Measurements from ENCODE around the gene BDKRB2.

The BDKRB2 gene

DNA sequence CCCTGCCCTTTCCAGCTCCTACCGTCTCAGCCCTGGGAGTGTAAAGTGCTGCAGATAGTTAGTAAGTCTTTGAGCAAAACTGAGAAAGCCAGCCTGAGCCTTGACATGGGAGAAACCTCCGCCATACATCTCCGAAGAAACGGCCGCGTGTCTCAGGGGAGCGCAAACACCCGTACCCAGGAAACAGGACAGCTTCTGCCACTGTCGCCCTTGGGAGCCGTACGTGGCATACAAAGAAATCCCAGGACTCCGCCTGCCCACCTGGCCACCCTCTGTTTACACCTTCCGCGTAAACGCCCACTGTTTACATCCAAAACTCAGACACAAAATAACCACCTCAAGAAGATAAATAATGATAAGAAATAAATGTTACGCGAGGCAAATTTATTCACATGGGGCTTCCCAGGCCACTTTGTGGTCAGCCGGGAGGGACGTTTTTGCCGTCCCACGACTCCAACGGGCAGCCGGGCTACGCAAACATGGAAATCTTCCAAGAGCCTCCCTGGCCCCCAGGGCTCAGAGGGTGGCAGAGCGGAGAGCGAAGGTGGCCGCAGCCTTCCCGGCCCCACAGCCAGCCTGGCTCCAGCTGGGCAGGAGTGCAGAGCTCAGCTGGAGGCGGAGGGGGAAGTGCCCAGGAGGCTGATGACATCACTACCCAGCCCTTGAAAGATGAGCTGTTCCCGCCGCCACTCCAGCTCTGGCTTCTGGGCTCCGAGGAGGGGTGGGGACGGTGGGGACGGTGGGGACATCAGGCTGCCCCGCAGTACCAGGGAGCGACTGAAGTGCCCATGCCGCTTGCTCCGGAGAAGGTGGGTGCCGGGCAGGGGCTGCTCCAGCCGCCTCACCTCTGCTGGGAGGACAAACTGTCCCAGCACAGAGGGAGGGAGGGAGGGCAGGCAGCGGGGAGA is at the start of gene BDKRB2:
Gene BDKRB2, plus strand, starts transcription at position 689 of the 908 bp plus-strand sequence. CDS start 32,269 bp downstream, outside the sequence.
- peak; percentile 89 for DNase-seq (ENCODE audit: low read depth)

DNA sequence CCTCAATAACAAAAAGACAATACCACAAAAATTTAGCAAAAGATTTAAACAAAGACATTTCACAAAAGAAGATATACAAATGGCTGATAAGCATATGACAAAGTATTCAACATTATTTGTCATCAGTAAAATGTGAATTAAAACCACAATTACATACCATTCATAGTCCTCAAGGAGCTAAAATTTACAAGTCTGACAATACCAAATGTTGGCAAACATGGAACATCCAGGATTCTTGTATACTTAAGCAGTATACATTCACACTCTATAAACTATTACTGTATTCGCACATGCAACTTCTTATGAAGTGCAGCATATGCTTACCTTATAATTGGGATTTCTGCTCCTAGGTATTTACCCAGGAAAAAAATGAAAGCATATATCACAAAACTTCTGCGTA is 49.7 kb upstream of the BDKRB2 start:
- no peak for DNase-seq (ENCODE audit: low read depth)

DNA sequence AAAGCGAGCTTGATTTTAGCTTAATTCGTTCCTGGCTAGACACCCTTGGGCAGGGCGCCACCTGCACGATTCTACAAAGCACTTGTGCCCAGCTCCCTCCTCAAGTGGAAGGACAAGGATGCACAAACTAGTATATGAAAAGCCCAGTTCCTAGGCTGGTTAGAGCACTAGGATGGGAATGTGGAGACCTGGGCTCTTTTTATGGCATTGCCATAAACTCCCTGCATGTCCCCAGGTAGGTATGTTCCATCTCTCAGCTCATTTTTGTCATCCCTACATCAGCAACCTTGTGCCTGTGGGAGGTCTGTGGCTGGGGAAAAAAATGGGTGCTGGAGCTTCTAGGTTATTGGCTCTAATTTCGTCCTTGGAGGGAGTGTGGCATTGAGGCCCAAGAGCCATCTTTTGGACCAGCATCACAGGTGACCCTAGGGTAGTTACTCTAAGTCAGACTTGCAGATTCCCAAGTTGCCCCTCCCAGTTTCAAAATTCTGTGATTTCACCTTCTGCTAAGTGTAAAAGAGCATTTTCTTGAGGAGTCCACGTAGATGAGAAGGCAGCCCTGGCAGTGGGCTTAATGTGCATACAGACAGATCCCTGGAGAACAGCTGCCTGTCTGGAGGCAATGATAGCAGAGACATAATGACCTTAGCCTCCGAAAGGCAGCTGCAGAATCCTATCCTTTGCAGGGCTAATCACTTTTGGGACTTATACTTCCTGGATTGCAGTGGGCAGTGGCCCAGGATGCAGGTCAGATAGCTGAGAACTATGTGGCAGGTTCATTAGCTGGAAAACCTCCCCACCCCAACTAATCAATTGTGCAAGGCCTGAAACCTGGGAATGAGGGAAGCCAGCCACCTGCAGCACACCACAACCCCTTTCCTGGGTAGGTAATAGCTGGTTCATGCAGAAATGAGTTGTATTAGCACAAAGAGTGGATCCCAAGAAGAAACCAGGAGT is 47.6 kb upstream of the BDKRB2 start:
- no peak for DNase-seq (ENCODE audit: low read depth)

DNA sequence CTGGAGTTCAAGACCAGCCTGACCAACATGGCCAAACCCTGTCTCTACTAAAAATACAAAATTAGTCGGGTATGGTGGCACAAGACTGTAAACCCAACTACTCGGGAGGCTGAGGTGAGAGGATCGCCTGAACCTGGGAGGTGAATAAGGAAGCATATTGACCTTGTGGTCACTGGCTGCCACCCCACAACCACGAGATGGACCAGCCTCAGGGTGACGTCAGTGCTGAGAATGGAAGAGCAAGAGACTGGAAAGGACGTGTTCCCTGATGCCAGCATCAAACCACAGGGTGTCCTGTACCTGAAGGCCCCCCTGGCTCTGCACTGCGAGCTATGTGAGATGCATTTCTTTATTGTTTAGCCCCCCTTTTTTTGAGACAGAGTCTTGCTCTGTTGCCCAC is 45.9 kb upstream of the BDKRB2 start:
- DNase-seq (ENCODE audit: low read depth) = no peak

DNA sequence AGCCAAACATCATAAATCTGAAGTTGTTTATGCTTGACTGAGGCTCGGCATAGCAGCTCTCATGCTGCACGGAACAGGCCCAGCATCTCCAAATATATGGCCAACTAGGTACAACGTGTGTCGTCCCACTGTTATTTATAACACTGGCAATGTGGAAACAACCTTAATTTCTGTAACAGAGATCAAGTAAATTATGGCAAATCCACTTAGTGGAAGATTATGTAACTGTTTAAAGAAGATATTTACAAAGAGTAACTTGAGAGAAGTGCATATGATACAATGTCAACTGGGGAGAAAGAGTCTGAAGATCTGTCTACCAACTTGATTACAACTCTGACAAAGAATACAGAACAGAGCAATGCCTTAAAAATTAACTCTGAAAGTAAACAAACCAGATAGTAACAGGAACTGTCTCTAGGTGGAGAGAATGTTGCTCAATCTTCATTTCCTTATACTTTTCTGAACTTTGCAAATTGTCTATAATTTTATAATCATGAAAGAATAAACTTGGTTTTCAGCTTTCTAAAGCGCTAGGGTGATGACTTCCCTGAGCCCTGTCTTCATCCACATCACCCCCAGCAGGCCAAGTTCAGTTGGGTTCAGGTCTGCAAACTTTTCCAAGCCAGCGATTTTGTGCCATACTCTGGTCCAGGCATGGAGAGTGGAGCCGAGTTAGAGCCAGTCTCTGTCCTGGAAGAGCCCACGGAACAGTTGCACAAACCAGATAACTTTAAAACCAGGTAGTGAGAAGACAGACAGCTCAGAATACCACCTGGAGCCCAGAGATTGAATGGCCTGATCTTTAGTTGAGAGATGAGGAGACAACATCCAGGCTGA is 44.3 kb upstream of the BDKRB2 start:
- peak; percentile 39 for DNase-seq (ENCODE audit: low read depth)

DNA sequence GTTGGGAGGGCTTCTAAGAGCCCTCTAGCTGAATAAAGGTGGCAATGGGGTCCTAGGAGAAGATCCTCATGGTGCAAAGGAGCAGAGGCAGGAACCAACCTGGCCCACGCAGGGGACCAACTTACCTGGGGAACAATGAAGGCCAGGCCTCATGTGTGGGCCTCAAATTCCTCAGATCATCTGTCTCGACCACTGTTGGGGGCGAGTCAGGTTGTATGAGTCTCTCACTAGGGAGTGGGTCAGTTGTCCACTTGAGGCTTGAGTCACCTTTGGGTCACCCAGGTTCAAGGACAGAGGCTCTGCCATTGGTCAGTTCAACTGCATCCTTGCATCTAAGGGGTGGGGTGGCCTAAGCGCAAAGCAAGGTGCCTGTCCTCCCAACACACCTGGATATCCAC is 43.7 kb upstream of the BDKRB2 start:
- DNase-seq (ENCODE audit: low read depth) = no peak

DNA sequence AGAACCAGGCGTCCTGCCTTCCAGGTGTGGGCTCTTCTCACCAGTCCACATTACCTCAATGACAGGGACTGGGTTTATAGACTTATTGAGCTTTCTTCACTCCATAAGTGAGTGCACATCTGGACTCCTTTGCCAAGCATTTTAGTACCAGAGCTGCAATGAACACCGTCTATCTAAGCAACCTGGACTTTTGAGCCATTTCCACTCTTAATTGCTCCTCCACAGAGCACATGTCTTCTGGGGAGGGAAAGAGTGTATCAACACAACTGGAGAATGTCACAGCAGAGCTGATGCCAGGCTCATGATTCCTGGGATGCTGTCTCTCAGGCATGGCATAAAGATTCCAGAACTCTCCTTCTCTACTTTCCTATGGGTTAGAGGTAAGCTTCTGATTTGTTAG is 43.0 kb upstream of the BDKRB2 start:
- DNase-seq (ENCODE audit: low read depth) = no peak

DNA sequence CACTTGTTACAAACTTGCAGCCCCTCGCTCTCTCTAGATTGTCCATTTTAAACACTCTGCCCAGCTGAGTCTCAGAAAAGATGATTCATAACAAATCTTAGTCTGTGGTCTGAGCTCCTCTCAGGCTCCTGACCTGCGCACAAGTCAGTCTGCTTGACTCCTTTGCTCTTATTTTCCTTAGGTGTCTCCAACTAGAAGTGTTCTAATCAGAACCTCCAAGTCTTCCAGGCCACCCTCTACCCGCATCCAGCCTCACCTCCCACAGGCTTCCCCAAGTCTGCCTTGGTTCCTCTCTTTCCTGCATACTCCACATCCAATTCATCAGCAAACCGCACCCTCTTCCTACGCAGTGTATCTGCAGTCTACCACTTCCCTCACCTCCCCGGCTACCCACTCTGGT is 42.4 kb upstream of the BDKRB2 start:
- peak; percentile 69 for DNase-seq (ENCODE audit: low read depth)

DNA sequence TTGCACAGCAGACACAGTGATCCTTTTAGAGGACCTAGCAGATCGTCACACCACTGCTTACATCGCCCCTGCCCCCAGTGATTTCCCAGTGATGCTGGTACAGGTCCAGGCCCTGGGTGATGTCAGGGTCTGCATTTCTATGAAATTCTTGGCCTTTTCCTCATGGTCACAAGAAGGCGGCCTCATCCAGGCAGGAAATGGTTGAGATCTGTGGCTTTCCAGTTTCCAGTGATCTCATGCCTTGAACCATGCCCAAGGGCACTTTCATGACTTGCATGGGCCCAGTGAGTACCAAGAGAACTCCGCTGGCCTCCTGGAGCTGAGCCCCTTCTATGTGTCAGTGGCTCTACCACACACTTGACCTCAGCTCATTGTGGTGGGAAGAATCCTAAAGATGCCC is 41.9 kb upstream of the BDKRB2 start:
- peak; percentile 64 for DNase-seq (ENCODE audit: low read depth)

DNA sequence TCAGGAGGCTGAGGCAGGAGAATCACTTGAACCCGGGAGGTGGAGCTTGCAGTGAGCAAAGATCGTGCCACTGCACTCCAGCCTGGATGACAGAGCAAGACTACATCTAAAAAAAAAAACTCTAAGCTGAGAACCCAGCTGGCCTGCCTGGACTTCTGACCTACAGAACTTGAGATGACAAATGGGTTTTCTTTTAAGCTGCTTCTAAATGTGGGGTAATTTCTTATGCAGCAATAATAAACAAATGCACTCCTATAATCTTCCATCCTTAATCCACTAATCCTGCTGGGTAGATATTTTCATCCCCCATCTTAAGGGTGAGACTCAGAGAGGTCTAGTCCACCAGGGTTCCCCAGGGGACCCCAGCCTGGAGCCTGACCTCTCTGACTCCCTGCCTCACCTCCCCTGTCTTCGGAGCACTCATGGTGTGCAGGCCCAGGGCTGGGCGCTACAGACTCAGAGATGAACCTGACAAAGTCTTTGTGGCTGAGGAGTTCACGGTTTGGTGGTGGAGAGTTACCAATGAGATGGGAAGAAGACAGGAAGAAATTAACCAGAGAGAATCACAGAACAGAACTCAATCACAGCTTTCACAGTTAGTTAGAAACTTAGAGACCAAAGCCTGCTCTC is 39.7 kb upstream of the BDKRB2 start:
- peak; percentile 44 for DNase-seq (ENCODE audit: low read depth)

DNA sequence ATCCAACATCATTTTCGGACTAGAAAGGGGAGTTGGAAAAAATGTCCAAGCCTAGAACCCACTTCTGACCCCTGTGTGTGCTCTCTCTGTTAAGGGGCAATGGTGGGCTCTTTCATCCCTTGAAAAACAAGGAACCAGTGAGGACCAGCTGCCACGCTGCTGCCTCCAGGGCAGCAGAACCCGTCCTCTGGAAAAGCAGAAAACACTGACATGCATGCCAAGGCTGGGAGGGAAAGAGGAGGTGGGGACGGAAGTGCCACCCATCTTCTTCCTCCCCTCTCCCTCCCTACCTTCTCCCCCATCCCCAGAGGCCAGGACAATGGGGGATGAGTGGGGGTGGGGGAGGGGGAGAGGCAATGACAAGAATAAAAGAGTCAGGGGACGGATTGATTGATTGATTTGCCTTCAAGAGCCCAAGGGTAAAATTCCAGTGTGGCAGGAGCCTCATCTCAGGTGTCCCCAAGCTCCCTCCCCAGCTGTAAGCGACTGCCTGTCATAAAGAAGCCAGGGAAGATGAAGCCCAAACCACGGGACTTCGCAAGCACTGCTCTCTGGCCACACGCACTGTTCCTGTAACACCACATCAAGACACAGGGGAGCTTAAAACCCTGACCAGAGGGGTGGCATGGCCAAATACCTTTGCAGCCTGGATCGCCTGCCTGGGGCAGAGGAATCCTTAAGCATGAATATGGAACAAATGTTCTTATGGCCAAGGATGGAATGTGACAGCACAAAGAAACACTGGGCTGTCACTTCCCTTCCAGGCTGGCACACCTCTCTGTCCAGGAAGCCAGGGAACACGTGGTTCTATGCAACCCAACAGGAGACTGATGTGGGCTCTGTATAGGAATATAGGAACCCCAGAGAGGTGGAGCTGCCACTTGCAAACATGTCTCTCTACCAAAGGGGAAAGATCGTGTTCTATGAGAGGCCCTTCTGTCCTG is 38.9 kb upstream of the BDKRB2 start:
- no peak for DNase-seq (ENCODE audit: low read depth)

DNA sequence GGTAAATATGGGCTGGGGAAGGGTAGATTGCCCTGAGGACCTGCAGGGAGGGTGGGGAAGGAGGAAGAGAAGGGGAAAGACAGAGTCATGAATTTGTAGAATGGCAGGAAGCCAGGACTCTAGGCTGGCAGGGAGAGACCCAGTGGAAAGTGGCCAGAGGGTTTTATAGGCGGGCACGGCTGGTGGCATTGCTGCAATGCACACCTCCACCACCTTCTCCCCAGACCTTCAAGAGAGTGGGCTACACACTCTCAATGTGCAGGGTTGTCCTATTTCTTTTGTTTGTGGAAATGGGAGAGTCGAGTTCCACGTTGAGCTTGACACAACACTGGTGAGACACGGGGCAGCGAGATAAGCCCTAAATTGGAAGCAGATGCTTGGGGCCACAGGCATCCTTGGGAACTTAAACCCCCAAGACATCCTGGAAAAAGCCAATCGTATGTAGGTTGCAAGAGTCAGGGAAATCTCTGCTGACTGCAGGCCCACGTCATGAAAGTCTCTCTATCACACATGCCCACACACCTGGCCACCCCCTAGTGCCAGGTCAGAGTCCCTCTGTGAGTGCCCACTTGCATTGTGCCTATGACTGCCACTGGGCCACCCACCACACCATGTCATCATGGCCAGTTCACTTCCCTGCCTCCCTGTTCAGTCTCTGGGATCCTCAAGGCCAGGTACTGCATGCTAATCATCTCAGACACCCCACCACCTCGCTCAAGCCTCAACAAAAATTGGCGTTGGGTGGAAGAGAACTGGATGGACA is 38.0 kb upstream of the BDKRB2 start:
- peak; percentile 55 for DNase-seq (ENCODE audit: low read depth)

DNA sequence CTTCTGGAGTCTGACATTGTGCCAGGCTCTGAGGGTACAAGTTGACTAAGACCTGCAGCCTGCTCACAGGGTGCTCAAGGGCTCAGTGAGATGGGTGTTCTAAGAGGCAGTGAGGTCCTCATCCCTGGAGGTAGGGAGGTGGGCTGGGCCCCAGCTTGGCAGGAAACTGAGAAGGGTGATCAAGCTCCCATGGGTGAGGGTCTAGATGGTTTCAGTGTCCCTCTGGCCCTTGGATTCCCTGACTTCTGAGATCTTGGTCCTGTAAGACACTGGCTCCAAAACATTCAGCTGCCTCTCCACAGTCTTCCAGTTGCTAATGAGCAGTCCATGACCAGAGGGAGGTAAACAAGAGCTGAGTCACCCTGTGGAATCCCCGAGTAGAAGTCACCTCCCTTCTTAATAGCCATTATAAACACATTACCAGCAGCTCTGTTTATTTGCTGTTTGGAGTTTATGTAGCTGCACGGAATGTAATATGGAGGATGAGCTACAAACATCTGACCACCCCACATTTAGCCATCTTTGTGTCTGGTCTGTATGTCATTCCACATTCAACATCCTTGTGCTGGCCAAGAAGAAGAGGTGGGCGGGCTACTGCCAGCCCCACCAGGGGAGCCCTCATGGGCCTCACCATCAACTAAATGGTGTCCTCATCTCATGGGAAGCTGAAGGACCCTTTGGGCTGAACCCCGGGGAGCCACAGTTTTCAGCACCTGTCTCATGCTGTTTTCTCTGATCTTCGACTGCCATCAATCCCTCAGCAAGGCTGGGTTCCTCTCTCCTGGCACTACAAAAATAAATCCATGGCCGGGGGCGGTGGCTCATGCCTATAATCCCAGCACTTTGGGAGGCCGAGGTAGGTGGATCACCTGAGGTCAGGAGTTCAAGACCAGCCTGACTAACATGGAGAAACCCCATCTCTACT is 37.2 kb upstream of the BDKRB2 start:
- DNase-seq (ENCODE audit: low read depth) = peak; percentile 93

DNA sequence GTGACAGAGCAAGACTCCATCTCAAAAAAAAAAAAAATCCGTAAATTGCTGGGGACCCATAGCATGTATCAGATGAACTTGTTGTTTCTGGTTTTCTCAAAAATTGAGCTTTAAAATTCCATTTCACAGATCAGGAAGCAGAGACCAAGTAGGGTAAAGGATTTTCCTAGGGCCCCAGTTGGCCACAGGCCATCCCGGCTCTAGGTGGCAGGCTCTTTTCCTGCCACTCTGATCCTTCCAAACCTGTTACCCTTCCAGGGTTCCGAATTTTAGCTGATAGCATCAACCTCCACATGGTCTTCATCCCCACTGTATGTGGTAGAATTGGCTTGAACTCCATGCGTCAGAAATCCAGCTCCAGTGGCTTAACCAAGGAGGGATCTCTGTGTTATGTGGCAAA is 36.1 kb upstream of the BDKRB2 start:
- no peak for DNase-seq (ENCODE audit: low read depth)

DNA sequence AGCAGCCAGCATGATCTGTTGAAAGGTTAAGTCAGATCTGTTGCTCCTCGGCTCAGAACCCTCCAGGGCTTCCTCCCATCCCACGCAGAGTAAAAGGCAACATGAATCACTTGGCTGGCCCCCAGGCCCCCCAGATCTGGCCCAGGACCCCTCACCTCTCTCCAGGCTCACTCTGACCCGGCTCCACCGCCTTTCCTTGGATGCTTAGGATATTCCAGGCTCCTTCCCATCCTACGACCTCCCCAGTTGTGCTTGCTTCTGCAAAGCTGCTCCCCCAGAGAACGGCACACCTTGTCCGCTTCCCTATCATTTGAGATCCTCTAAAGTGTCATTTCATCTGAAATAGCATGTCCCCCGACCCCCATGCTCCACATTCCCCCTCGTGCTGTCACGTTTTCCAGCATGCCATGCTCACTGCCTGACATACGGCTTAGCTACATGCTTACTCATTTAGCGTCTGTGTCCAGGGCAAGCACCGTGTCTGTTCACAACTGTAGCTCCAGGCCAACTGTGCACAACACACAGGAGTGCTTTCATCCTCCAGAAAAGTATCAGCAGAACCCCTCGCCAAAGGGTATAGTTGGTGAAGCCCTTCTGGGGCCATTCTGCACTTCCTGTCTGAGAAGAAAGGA is 33.6 kb upstream of the BDKRB2 start:
- DNase-seq (ENCODE audit: low read depth) = no peak

DNA sequence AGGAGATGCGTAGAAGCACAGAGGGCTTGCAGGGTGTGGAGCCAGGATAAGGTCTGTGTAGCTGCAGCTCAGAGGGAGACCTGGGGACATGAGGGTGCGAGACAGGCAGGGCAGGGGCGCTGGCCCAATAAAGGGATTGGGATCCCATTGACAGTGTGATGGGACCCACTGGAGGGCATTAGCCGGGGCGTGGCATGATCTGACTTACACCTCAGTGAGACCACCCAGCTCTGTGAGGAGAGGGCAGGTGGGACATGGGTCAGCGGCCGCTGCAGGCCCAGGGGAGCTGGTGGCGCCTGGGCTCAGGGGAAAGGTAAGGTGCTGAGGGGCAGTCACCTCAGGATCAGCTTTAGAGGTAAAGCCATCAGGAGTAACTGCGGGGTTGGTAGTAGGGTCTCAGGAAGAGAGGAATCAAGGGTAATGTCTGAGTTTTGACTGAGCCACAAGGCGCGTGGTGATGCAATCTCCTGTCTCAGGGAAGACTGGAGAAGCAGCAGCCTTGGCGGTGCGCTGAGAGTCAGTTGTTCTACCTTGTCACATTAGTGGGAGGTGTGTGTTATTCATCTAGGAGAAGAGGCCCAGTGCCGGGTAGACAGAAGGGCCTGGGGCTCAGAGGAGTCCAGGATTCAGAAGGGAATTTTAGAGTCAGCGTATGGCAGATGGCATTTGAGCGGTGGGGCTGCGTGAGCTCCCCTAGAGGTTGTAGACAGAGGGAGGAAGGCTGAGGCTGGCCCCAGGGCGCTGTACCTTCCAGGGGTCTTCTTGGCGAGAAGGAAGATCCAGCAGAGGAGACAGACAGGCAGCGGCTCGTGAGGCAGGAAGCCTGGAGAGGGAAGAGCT is 30.8 kb upstream of the BDKRB2 start:
- no peak for DNase-seq (ENCODE audit: low read depth)

DNA sequence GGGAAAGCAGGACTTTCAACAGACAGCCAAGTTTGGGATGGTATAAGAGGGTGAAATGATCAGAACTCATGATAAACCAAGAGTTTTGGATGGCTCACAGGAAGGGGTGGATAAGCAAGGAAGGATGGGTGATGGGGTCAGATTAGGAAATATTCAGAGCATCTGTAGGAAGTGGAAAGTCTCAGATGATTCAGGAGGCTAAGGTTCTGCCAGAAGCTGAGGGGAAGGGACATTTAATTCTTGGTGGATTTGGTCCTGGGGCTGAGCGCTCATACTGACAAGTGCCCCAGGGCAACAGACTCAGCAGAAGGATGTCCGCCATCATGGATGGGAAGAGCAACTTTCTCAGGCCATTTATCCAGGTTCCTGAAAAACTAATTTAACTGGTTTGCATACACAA is 28.4 kb upstream of the BDKRB2 start:
- DNase-seq (ENCODE audit: low read depth) = no peak

Measured in iris pigment epithelial cell (primary cell).